ENCODE results near the gene BTD. TPM values are rescaled to one million over a fixed set of nuclear protein-coding genes. Genes with fewer than 3 reads are reported as not detected.

The BTD gene
- total RNA-seq, 1 donor from 2014 or later, result 11.7 TPM

DNA sequence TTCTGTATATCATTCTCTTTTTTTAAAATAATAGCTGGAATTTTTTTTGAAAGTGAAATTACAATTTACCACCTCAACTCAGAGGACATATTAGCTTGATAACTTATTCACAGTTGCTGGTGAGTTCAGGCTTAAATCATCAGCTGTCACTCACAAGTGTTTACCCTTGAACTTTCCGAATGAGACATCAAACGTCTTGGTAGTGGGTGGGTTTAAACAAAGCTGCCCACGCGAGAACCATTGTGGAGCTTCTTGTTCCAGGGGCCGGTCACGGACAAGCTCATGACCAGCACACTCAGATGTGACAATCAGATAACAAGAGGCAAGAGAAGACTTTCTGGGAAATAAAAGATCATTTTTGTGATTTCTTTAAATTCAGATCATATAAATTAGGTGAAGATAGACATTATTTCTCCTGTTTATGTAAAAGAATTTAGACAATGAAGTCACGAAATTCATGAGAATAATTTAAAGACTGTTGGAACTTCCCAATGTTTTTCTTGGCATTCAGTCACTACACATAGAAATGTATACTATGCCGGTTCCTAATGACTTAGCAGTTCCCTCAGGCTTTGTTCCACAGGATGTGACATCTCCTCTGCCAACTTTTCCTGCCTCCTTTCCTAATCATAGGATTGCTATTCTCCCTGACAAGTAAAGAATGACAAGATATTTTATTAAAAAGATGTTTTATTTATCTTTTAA, 29.3 kb downstream of the BTD start:
- TF ChIP-seq EZH2phosphoT487 (IDR thresholded peaks at IDR 0.05), result no peak
- TF ChIP-seq EZH2 (IDR thresholded peaks at IDR 0.05), result no peak
- TF ChIP-seq, protein P1, sequence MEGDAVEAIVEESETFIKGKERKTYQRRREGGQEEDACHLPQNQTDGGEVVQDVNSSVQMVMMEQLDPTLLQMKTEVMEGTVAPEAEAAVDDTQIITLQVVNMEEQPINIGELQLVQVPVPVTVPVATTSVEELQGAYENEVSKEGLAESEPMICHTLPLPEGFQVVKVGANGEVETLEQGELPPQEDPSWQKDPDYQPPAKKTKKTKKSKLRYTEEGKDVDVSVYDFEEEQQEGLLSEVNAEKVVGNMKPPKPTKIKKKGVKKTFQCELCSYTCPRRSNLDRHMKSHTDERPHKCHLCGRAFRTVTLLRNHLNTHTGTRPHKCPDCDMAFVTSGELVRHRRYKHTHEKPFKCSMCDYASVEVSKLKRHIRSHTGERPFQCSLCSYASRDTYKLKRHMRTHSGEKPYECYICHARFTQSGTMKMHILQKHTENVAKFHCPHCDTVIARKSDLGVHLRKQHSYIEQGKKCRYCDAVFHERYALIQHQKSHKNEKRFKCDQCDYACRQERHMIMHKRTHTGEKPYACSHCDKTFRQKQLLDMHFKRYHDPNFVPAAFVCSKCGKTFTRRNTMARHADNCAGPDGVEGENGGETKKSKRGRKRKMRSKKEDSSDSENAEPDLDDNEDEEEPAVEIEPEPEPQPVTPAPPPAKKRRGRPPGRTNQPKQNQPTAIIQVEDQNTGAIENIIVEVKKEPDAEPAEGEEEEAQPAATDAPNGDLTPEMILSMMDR (IDR thresholded peaks at IDR 0.05), result no peak
- Histone ChIP-seq H3K9ac (no peak overlapping the region), H3K4me3 (no peak overlapping the region), H2AFZ (replicated peaks) (no peak overlapping the region), H3K4me2 (no peak overlapping the region), H3K27me3 (no peaks in the 10 kb centered on the region), H4K20me1 (ENCODE audit: low read depth) (no peaks in the 10 kb centered on the region), H3K4me1 (peaks cover 13% of the 10 kb centered on the region), H3K27ac (no peak overlapping the region), H3K9me3 (ENCODE audit: low read depth) (no peaks in the 10 kb centered on the region), H3K36me3 (no peaks in the 10 kb centered on the region), H3F3A (ENCODE audit: low read depth) (peaks cover 5% of the 10 kb centered on the region), H3K79me2 (ENCODE audit: low read depth) (no peaks in the 10 kb centered on the region)
- H3K4me3 Mint-ChIP-seq, result no peak overlapping the region
- H3K9me3 Mint-ChIP-seq, result no peaks in the 10 kb centered on the region
- peaks cover 1% of the 10 kb centered on the region for H3K36me3 Mint-ChIP-seq
- peak overlapping the region; percentile 59 for H3K27ac Mint-ChIP-seq
- H3K4me1 Mint-ChIP-seq, result peaks cover 37% of the 10 kb centered on the region
- DNase-seq (ENCODE audit: low spot score), result no peak
- no peaks in the 10 kb centered on the region for H3K27me3 Mint-ChIP-seq (ENCODE audit: insufficient read depth, low read depth)

DNA sequence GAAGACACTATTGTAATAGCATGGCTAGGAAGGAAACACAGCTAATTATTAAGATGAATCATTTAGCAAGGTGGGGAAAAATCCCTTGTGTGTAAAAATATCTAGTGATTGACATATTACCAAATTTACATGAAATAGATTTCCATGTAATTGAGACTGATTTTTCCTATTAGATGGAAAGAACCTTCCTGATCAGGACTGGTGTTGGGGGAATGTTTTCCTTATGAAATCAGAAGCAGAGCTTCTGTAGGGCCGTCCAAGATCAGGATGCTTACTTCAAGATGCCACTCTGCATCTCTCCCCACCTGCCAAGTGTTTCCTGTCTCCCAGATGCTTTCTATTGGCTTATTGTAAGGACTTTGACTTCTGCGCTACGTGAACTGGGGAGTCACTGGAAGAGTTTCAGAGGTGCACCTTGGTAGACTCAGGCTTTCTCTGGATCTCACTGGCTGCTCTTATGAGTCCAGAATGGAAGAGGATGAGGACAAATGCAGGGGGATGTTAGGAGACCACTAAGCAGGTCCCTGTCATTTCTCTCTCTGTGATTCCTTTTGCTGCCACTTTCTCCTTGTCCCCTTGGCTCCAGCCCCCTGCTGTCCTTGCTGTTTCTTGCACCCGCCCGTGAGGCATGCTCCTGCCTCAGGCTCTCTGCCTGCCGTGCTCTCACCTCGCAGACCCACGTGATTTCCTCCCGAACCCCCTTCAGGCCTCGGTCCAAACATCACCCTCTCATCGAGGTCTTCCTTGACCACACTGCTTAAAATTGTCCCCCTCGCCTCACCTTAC, 30.1 kb downstream of the BTD start:
- Histone ChIP-seq H3K79me2 (ENCODE audit: low read depth) (no peaks in the 10 kb centered on the region), H3K27ac (no peak overlapping the region), H3K9me3 (ENCODE audit: low read depth) (no peaks in the 10 kb centered on the region), H3K9ac (no peak overlapping the region), H3K27me3 (no peaks in the 10 kb centered on the region), H2AFZ (replicated peaks) (no peak overlapping the region), H3F3A (ENCODE audit: low read depth) (peaks cover 5% of the 10 kb centered on the region), H3K4me1 (peaks cover 13% of the 10 kb centered on the region), H3K4me3 (no peak overlapping the region), H3K36me3 (no peaks in the 10 kb centered on the region), H3K4me2 (no peak overlapping the region), H4K20me1 (ENCODE audit: low read depth) (no peaks in the 10 kb centered on the region)
- no peak for TF ChIP-seq EZH2 (IDR thresholded peaks at IDR 0.05)
- TF ChIP-seq, protein P1 (IDR thresholded peaks at IDR 0.05), result no peak
- no peak for TF ChIP-seq EZH2phosphoT487 (IDR thresholded peaks at IDR 0.05)
- peaks cover 2% of the 10 kb centered on the region for H3K36me3 Mint-ChIP-seq
- H3K27me3 Mint-ChIP-seq (ENCODE audit: insufficient read depth, low read depth), result peaks cover 2% of the 10 kb centered on the region
- no peak for DNase-seq (ENCODE audit: low spot score)
- H3K27ac Mint-ChIP-seq, result no peak overlapping the region
- no peaks in the 10 kb centered on the region for H3K9me3 Mint-ChIP-seq
- H3K4me3 Mint-ChIP-seq, result no peak overlapping the region
- peaks cover 40% of the 10 kb centered on the region for H3K4me1 Mint-ChIP-seq

DNA sequence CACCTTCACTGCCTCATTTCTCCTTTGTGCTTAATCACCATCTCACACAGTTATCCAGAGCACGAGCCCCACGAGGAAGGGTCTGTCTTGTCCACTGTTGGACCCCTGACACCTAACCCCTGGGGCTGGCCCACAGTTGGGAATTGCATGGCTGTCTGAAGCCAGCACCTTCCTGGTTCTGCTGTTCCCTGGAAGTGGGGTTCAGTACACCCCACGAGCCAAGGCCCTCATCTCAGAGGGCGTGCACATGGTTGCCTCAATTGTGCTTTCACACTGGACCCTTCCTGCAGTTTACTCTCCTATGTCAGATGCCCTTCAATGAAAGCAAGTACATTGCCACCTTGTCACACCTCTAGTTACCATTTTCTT, 30.7 kb downstream of the BTD start:
- Histone ChIP-seq H3K4me1 (peaks cover 13% of the 10 kb centered on the region), H3K4me2 (no peak overlapping the region), H3K9ac (no peak overlapping the region), H2AFZ (replicated peaks) (no peak overlapping the region), H3K4me3 (no peak overlapping the region), H3F3A (ENCODE audit: low read depth) (peaks cover 5% of the 10 kb centered on the region), H3K27me3 (no peaks in the 10 kb centered on the region), H3K36me3 (no peaks in the 10 kb centered on the region), H3K9me3 (ENCODE audit: low read depth) (no peaks in the 10 kb centered on the region), H3K79me2 (ENCODE audit: low read depth) (no peaks in the 10 kb centered on the region), H3K27ac (no peak overlapping the region), H4K20me1 (ENCODE audit: low read depth) (no peaks in the 10 kb centered on the region)
- peaks cover 40% of the 10 kb centered on the region for H3K4me1 Mint-ChIP-seq
- peaks cover 2% of the 10 kb centered on the region for H3K36me3 Mint-ChIP-seq
- H3K4me3 Mint-ChIP-seq, result no peak overlapping the region
- TF ChIP-seq, protein P1 (IDR thresholded peaks at IDR 0.05), result no peak
- no peak for TF ChIP-seq EZH2phosphoT487 (IDR thresholded peaks at IDR 0.05)
- TF ChIP-seq EZH2 (IDR thresholded peaks at IDR 0.05), result no peak
- DNase-seq (ENCODE audit: low spot score), result no peak
- no peak overlapping the region for H3K27ac Mint-ChIP-seq
- peaks cover 2% of the 10 kb centered on the region for H3K27me3 Mint-ChIP-seq (ENCODE audit: insufficient read depth, low read depth)
- H3K9me3 Mint-ChIP-seq, result no peaks in the 10 kb centered on the region

Measured in neural progenitor cell (in vitro differentiated cells).